Suprapubic skin (tissue), 3 donors: ENCODE results near the gene TRAF3IP1.

Experiments used
- CTCF ChIP-seq, 2 donors: fragments of 200-600 bp in 1 of 2; fragments of 450-650 bp in 1 of 2; sonication (generic) in 1 of 2; IDR thresholded peaks; one replicate each; pipeline ENCODE4 v1.5.1; 2016 to 2019; ENCODE audit warnings: antibody characterized with exemption in 2 of 2, mild to moderate bottlenecking in 1 of 2, moderate library complexity in 1 of 2
- POLR2AphosphoS5 ChIP-seq, 3 donors: sonication (generic); formaldehyde crosslinking; IDR thresholded peaks; one replicate each; pipeline ENCODE4 v1.6.1; 2017; ENCODE audit warnings: antibody characterized with exemption in 3 of 3

- TF ChIP-seq CTCF (IDR thresholded peaks at IDR 0.05) (no peak), POLR2AphosphoS5 (IDR thresholded peaks at IDR 0.05) (no peak)
These were observed 33.2 kb upstream of the TRAF3IP1 start for GRCh38 chr2:238286987-238287736.
